GM12865 (cell line): Measurements from ENCODE around the gene MRPL38.
A peak's percentile ranks its signal among the peaks of the same experiment; 100 is the strongest.
"Not testable (repeated sequence)": the region's sequence is repeated elsewhere in the genome, so short reads cannot be mapped to it uniquely, and the experiment has no call there.

ENCODE experiments used
- DNase-seq: peaks from one replicate; pipeline ENCODE4 v3.0.0; 2010; ENCODE audit warnings: low read depth
- H3K4me3 ChIP-seq: 2 replicates; pipeline ENCODE4 v1.5.1; 2011; ENCODE audit warnings: mild to moderate bottlenecking, low read depth, low read length, control low read depth
- TF ChIP-seq, protein P1 (sequence below): IDR thresholded peaks from 2 replicates; pipeline ENCODE4 v1.5.1; 2011; ENCODE audit warnings: low read length, control low read depth, low read depth, inconsistent platforms; ENCODE audit not compliant: insufficient read depth; ENCODE audit errors: missing control alignments

The MRPL38 gene

DNA sequence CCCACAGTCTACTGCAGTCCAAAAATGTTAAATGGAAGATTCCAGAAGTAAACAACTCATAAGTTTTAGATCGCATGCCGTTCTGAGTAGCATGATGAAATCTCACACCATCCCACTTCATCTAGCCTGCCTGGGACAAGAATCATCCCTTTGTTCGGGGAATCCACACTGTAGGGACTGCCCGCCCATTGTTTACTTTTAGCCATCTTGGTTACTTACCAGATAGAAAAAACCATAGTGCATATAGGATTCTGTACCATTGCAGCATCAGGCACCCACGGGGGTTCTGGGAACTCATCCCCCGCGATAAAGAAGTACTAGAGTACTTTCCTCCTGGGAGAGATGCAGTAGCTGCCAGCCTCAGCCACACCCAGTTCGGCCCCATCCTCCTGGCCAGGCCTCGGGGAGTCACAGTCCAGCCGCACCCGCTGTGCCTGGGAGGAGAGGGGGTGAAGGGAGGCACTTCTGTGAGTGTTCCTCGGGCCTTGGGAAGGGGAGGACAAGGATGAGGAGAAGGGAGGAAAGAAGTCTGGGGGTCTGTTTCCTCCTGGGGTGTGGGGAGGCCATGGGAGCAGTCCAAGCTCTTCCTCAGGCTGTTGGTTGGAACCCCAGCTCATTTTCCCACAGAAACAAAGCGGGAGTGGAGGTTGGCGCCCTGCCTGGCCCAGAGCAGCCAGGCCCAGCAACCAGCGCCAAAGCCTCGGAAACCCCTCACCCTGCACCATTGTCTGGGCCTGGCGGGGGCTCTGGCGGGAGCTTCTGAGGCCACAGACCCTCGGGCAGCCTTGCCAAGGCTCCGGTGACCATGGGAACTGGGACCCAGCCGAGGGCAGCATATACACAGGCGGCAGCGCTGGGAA lies 35.2 kb downstream of the MRPL38 start:
- TF ChIP-seq, protein P1, sequence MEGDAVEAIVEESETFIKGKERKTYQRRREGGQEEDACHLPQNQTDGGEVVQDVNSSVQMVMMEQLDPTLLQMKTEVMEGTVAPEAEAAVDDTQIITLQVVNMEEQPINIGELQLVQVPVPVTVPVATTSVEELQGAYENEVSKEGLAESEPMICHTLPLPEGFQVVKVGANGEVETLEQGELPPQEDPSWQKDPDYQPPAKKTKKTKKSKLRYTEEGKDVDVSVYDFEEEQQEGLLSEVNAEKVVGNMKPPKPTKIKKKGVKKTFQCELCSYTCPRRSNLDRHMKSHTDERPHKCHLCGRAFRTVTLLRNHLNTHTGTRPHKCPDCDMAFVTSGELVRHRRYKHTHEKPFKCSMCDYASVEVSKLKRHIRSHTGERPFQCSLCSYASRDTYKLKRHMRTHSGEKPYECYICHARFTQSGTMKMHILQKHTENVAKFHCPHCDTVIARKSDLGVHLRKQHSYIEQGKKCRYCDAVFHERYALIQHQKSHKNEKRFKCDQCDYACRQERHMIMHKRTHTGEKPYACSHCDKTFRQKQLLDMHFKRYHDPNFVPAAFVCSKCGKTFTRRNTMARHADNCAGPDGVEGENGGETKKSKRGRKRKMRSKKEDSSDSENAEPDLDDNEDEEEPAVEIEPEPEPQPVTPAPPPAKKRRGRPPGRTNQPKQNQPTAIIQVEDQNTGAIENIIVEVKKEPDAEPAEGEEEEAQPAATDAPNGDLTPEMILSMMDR = no peak
- no peak for DNase-seq
- H3K4me3 ChIP-seq = no peak overlapping the region

DNA sequence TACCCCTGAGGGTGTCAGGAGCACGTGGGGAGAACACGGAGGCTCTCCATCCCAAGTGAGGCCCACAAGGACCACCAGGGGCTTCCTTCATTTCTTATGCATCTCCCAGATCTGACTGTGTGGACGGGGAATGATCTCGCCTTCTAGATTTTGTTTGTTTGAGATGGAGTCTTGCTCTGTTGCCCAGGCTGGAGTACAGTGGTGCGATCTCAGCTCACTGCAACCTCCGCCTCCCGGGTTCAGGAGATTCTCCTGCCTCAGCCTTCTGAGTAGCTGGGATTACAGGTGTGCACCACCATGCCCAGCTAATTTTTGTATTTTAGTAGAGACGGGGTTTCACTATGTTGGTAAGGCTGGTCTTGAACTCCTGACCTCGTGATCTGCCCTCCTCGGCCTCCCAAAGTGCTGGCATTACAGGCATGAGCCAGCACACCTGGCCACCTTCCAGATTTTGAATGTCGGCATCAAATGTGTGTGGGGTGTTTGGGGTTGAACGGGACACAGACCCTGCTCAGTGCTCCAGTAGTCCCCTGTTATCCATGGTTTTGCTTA lies 35.9 kb downstream of the MRPL38 start:
- H3K4me3 ChIP-seq, DNase-seq: not testable (repeated sequence)

DNA sequence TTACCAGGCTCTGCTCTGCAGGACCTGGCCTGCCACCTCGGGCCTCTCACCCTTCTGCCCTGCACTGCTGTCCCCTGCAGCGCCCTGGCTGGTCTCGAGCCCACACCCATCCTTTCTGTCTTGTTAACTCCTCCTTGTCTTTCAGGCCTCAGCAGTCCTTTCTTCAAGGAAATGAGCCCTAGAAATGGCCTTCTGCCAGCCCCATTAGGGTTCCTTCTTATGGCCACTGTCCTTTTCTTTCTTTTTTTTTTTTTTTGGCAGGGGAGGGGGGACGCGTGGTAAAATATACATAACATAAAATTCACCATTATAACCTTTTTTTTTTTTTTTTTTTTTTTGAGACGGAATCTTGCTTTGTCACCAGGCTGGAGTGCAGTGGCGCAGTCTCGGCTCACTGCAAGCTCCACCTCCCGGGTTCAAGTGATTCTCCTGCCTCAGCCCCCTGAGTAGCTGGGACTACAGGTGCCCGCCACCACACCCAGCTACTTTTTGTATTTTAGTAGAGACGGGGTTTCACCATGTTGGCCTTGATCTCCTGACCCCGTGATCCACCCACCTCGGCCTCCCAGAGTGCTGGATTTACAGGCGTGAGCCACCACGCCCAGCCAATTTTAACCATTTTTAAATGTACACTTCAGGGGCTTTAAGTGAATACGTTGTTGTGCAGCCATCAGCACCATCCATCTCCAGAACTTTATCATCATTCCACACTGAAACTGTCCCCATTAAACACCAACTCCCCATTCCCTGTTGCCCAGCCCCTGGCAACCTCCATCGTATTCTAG lies 39.1 kb downstream of the MRPL38 start:
- not testable (repeated sequence) for DNase-seq, H3K4me3 ChIP-seq

DNA sequence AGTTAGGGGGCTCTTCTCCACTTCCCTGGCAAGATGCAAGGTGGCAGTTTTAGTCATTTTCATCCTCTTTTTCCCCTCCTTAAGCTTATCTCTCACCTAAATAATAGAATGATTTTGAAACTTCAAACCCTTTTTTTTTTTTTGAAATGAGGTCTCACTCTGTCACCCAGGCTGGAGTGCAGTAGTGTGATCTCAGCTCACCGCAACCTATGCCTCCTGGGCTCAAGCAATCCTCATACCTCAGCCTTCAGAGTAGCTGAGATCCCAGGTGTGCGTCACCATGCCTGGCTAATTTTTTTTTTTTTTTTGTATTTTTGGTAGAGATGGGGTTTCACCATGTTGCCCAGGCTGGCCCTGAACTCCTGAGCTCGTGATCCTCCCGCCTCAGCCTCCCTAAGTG lies 39.8 kb downstream of the MRPL38 start:
- not testable (repeated sequence) for H3K4me3 ChIP-seq, DNase-seq

DNA sequence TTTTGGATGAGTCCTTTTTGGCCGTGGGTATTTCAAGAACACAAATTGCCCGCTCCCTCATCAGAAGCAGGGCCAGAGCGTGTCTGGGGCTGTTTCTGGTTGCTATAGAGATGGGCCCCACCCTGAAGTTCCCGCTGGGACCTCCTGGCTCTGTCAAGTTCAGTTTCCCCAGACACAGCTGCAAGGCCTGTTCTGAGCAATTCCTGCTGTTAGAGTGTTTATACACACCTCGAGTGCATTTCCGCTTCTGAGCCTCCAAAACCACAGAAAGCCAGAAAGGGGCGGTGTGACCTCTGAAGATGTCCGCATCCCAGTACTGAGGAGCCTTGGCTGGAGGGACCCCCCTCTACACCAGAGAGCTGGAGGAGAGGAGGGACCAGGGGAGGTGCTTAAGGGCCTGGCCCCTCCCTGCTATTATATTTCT lies 40.2 kb downstream of the MRPL38 start:
- DNase-seq = peak; percentile 94
- no peak overlapping the region for H3K4me3 ChIP-seq
- TF ChIP-seq, protein P1 = no peak

DNA sequence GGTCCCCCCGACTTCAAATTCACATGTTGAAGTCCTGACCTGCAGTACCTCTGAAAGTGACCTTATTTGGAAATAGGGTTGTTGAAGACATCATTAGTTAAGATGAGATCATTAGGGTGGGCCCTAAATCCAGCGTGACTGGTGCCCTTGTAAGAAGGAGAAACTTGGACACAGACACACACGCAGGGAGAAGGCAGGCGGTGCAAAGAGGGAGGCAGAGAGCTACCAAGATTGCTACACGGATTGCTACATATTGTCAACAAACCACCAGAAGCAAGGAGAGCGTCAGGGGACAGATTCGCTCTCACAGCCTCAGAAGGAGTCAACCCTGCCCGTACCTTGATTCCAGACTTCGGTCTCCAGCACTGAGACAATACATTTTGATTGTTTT lies 42.8 kb downstream of the MRPL38 start:
- TF ChIP-seq, protein P1 = no peak
- no peak for DNase-seq
- H3K4me3 ChIP-seq = no peak overlapping the region

DNA sequence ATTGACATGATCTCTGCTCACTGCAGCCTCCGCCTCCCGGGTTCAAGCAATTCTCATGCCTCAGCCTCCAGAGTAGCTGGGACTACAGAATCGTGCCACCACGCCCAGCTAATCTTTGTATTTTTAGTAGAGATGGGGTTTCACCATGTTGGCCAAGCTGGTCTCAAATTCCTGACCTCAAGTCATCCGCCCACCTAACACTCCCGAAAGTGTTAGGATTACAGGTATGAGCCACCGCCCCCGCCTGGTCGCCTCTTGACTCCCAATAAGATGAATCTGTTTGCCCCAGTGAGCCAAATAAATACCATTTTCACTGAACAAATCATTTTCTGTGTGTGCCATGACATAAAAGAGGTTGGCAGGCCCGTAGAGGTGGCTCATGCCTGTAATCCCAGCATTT lies 45.3 kb downstream of the MRPL38 start:
- DNase-seq, H3K4me3 ChIP-seq: not testable (repeated sequence)

DNA sequence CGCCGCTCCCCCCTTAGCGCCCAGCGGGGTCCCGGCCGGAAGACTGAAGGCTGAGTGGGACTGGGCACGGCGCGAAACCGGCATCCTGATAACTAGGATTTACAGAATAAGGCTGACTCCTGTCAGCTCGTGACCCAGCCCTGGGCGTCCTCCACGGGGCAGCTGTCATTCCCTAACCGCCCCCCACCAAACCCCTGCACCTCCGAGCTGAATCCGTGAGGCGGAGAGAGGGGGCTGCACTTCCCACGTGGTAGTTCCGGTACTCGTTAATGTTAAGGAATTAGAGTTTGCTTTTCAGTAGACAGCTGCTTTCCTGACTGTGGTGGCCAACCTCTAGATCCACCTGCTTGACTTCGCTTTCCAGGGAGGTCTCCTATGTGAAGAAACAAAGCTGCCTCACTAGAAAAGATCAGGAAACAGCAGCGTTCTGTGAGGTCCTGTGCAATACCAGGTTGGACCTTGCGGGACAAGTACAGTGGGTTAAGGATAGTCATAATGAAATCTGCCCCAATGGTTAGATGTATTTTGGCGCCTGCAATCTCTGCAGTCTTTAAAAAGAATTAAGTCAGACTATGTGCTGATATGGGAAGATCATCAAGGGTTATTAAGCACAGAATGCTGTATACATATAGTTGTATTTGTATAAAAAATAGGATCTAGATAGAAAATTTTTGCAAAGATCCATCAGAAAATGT lies 48.5 kb downstream of the MRPL38 start:
- TF ChIP-seq, protein P1 = no peak
- DNase-seq = peak; percentile 67
- peak overlapping the region; percentile 96 for H3K4me3 ChIP-seq
